Transverse colon (tissue), 4 donors: ENCODE results near the gene ZBTB43.
A peak's percentile ranks its signal among the peaks of the same experiment; 100 is the strongest.

ENCODE experiments used
- CTCF ChIP-seq, 5 experiments: fragments of 200-600 bp in 3 of 5; fragments of 450-650 bp in 2 of 5; sonication (generic) in 3 of 5; IDR thresholded peaks; 1 replicate in 2 of 5; 2 replicates in 3 of 5; pipeline ENCODE4 v1.5.1; 2016 to 2017; ENCODE audit warnings: antibody characterized with exemption in 5 of 5, inconsistent platforms in 3 of 5, mild to moderate bottlenecking in 2 of 5, moderate library complexity in 1 of 5
- EP300 ChIP-seq: sonication (generic); formaldehyde crosslinking; IDR thresholded peaks from one replicate; pipeline ENCODE4 v1.6.1; 2017; ENCODE audit warnings: antibody characterized with exemption, low read depth
- POLR2A ChIP-seq: fragments of 450-650 bp; IDR thresholded peaks from one replicate; pipeline ENCODE4 v1.6.1; 2016; ENCODE audit warnings: antibody characterized with exemption, mild to moderate bottlenecking, moderate library complexity
- POLR2AphosphoS5 ChIP-seq, 3 donors: sonication (generic); formaldehyde crosslinking; IDR thresholded peaks; one replicate each; pipeline ENCODE4 v1.6.1; 2016; ENCODE audit warnings: antibody characterized with exemption in 3 of 3

DNA sequence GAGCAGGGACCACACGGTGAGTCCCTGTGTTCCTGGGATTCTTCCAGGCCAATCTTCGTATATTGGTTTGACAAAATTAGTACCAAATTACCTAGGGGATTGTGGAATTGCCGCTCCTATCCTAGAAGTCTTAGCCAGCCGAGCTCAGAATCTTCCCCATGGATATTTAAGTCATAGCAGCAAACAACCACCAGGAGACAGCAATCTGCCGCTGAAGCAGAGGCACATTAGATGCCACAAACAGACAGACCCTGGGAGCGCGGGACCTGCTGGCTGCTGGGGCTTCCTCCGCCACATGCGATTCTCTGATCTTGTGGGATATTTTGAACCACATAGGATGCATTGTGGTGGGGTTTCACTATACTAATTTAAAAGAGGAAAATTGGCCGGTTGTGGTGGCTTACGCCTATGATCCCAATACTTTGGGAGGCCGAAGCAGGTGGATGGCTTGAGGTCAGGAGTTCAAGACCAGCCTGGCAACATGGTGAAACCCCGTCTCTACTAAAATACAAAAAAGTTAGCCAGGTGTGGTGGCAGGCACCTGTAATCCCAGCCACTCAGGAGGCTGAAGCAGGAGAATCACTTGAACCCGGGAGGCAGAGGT lies 31.7 kb upstream of the ZBTB43 start:
- peak; percentile 15 to 43 (median 37) for TF ChIP-seq CTCF (IDR thresholded peaks at IDR 0.05)
- TF ChIP-seq POLR2AphosphoS5 (IDR thresholded peaks at IDR 0.05): no peak
- TF ChIP-seq POLR2A: no peak
- TF ChIP-seq EP300: no peak
